ENCODE measurements around the gene MYT1.

Gene MYT1

GRCh38 chr20:64214113-64214512, 49.9 kb downstream of the MYT1 start:
- Mint-ChIP-seq H3K27ac (no peak overlapping the region), H3K27me3 (no peaks in the 10 kb centered on the region), H3K9me3 (no peaks in the 10 kb centered on the region), H3K4me1 (ENCODE audit: low read depth) (peaks cover 10% of the 10 kb centered on the region), H3K36me3 (ENCODE audit: low read depth) (no peaks in the 10 kb centered on the region), H3K4me3 (no peak overlapping the region)
- DNase-seq, result no peak

- Mint-ChIP-seq H3K4me1 (ENCODE audit: low read depth) (peaks cover 10% of the 10 kb centered on the region), H3K36me3 (ENCODE audit: low read depth) (no peaks in the 10 kb centered on the region), H3K4me3 (no peak overlapping the region), H3K9me3 (no peaks in the 10 kb centered on the region), H3K27me3 (no peaks in the 10 kb centered on the region), H3K27ac (no peak overlapping the region)
- DNase-seq, result no peak
Observed at GRCh38 chr20:64214952-64215351, 50.7 kb downstream of the MYT1 start.

DNA sequence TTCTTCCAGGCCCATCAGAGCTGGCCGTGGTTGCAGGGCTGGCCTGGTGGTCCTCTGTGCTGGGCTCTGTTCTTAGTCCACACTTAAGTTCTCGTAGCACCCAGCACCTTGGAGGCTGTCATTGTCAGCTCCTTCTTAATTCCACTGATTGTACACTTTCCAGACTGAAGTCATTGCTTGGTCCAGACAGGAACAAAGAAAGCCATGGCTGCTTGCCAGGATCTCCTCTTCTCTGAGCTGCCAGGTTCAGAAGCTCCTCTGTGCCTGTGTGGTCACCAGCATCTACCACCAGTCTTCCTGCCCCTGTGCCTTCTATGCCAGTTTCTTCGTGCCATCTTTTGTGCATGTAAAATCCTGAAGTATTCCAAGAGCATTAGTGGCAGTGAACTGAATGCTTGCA, 51.8 kb downstream of the MYT1 start:
- Mint-ChIP-seq H3K4me1 (ENCODE audit: low read depth) (peaks cover 10% of the 10 kb centered on the region), H3K27ac (no peak overlapping the region), H3K27me3 (no peaks in the 10 kb centered on the region), H3K4me3 (no peak overlapping the region), H3K36me3 (ENCODE audit: low read depth) (no peaks in the 10 kb centered on the region), H3K9me3 (no peaks in the 10 kb centered on the region)
- DNase-seq, result no peak

- Mint-ChIP-seq H3K36me3 (ENCODE audit: low read depth) (no peaks in the 10 kb centered on the region), H3K4me1 (ENCODE audit: low read depth) (peaks cover 10% of the 10 kb centered on the region), H3K9me3 (no peaks in the 10 kb centered on the region), H3K27ac (no peak overlapping the region), H3K4me3 (no peak overlapping the region), H3K27me3 (no peaks in the 10 kb centered on the region)
- DNase-seq, result no peak
Observed at GRCh38 chr20:64216910-64217309, 52.7 kb downstream of the MYT1 start.

GRCh38 chr20:64217539-64218221, 53.4 kb downstream of the MYT1 start:
- H3K4me1 Mint-ChIP-seq (ENCODE audit: low read depth), result peaks cover 10% of the 10 kb centered on the region
- no peaks in the 10 kb centered on the region for H3K9me3 Mint-ChIP-seq
- H3K27ac Mint-ChIP-seq, result no peak overlapping the region
- no peak for DNase-seq
- no peak overlapping the region for H3K4me3 Mint-ChIP-seq
- no peaks in the 10 kb centered on the region for H3K36me3 Mint-ChIP-seq (ENCODE audit: low read depth)
- no peaks in the 10 kb centered on the region for H3K27me3 Mint-ChIP-seq

DNA sequence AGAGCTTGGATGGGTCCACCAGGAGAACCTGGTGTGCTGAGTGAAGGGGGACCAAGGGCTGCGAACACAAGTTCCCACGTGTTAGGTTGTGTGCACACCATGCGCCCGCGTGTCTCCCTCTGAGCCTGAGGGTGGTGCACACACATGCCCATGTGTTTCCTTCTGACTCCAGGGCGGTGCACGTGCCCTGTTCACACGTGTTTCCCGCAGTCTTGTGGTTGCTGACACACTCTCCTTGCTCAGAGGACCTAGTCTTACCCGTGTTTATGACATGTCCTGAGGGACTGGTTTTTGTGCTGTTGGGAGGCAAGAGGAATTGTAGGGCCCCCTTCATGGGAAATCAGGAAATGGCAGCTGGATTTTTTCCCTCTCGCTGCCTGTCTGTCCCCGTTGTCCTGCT, 55.0 kb downstream of the MYT1 start:
- H3K27ac Mint-ChIP-seq, result no peak overlapping the region
- no peaks in the 10 kb centered on the region for H3K36me3 Mint-ChIP-seq (ENCODE audit: low read depth)
- H3K4me3 Mint-ChIP-seq, result no peak overlapping the region
- no peaks in the 10 kb centered on the region for H3K9me3 Mint-ChIP-seq
- no peaks in the 10 kb centered on the region for H3K27me3 Mint-ChIP-seq
- DNase-seq, result no peak
- peaks cover 13% of the 10 kb centered on the region for H3K4me1 Mint-ChIP-seq (ENCODE audit: low read depth)

GRCh38 chr20:64219730-64220129, 55.5 kb downstream of the MYT1 start:
- Mint-ChIP-seq H3K27me3 (no peaks in the 10 kb centered on the region), H3K4me3 (no peak overlapping the region), H3K9me3 (no peaks in the 10 kb centered on the region), H3K27ac (no peak overlapping the region), H3K4me1 (ENCODE audit: low read depth) (peaks cover 14% of the 10 kb centered on the region), H3K36me3 (ENCODE audit: low read depth) (no peaks in the 10 kb centered on the region)
- DNase-seq, result no peak

DNA sequence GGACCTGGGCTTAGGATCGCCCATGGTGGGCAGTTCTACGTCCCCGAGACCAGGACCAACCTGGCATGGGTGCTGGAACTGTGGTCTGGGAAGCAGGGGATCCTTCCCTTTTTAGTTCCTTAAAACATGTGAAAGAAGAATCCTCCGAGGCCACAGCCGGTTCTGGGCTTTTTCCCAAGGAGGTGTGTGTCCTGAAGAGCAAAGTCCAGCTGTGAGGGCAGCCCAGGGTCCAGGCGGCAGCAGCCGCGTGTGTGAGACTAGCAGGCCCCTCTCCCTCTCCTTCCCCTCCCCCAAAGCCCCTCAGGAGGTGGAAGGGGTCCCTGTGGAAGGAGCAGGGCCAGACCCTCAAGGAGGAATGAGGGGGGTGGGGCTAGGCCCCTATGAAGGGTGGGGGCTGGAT, 56.2 kb downstream of the MYT1 start:
- Mint-ChIP-seq H3K9me3 (no peaks in the 10 kb centered on the region), H3K27me3 (no peaks in the 10 kb centered on the region), H3K4me3 (no peak overlapping the region), H3K4me1 (ENCODE audit: low read depth) (peaks cover 9% of the 10 kb centered on the region), H3K36me3 (ENCODE audit: low read depth) (no peaks in the 10 kb centered on the region), H3K27ac (no peak overlapping the region)
- DNase-seq, result no peak

- DNase-seq, result no peak
- Mint-ChIP-seq H3K9me3 (no peaks in the 10 kb centered on the region), H3K27ac (no peak overlapping the region), H3K4me1 (ENCODE audit: low read depth) (peaks cover 9% of the 10 kb centered on the region), H3K4me3 (no peak overlapping the region), H3K27me3 (no peaks in the 10 kb centered on the region), H3K36me3 (ENCODE audit: low read depth) (no peaks in the 10 kb centered on the region)
Observed at GRCh38 chr20:64220891-64221527, 56.8 kb downstream of the MYT1 start.

- no peaks in the 10 kb centered on the region for H3K27me3 Mint-ChIP-seq
- peaks cover 17% of the 10 kb centered on the region for H3K4me1 Mint-ChIP-seq (ENCODE audit: low read depth)
- H3K27ac Mint-ChIP-seq, result no peak overlapping the region
Observed at GRCh38 chr20:64222291-64222735, 58.1 kb downstream of the MYT1 start.

DNA sequence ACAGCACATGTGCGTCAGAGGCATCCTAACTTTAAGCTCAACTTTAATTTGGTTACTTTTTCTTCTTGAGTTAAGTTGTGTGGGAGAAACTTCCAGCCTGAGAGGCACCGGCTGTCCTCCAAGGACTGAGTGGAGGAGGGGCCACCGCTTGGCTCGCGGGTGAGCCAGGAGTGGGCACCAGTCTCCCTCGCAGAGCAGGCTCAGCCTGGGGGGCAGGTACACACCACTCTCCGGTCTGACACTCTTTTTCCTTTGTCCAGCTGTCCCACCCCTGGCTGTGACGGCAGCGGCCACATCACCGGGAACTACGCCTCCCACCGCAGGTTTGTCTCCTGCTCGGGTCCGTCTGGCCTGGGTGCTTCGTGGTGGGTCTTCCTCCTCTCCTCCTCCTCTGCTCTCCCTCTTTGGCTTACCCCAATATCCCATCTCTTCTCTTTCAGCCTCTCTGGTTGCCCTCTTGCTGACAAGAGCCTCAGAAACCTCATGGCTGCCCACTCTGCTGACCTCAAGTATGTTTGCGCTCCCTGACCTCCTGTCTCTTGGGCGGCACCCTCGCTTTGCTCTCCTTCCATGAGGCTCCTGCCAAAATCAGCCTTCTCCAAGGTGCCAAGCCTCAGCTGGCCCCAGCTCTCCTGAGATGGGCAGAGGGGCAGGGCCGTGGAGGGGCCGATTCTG, 58.7 kb downstream of the MYT1 start:
- H3K4me1 Mint-ChIP-seq (ENCODE audit: low read depth), result peaks cover 20% of the 10 kb centered on the region
- no peaks in the 10 kb centered on the region for H3K36me3 Mint-ChIP-seq (ENCODE audit: low read depth)
- H3K9me3 Mint-ChIP-seq, result no peaks in the 10 kb centered on the region
- H3K27me3 Mint-ChIP-seq, result no peaks in the 10 kb centered on the region
- H3K4me3 Mint-ChIP-seq, result no peak overlapping the region
- no peak overlapping the region for H3K27ac Mint-ChIP-seq
- DNase-seq, result no peak

More at GRCh38 chr20:64222291-64222735, 58.1 kb downstream of the MYT1 start:
- H3K36me3 Mint-ChIP-seq (ENCODE audit: low read depth), result no peaks in the 10 kb centered on the region
- no peak overlapping the region for H3K4me3 Mint-ChIP-seq
- no peaks in the 10 kb centered on the region for H3K9me3 Mint-ChIP-seq
- no peak for DNase-seq

DNA sequence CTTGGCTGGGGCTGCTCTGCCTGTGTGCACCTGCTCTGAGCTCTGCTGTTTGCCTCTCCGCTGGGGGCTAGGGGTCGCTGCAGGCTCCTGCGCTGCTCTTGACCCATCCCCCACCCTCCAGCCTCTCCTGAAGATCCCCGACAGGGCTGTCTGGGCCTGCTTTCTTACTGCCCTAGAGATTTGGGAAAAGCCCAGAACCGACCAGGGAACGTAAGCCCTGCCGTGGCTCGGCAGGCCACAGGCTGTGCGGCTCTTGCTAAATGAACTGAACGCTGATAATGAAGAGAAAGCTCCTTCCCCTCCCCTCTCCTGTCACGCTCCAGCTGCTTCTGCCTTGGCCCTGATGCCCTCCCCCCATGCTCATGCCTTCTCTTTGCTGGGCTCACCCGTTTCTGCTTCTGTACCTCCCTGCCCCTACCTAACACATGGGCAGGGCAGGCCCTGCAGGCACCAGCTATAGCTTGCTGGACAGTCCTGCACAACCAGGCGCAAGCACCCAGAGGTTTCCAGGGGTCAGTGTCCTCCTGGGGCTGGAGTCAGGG, 59.3 kb downstream of the MYT1 start:
- H3K36me3 Mint-ChIP-seq (ENCODE audit: low read depth), result no peaks in the 10 kb centered on the region
- H3K4me3 Mint-ChIP-seq, result no peak overlapping the region
- H3K4me1 Mint-ChIP-seq (ENCODE audit: low read depth), result peaks cover 24% of the 10 kb centered on the region
- no peak for DNase-seq
- H3K27ac Mint-ChIP-seq, result no peak overlapping the region
- no peaks in the 10 kb centered on the region for H3K9me3 Mint-ChIP-seq
- H3K27me3 Mint-ChIP-seq, result no peaks in the 10 kb centered on the region

DNA sequence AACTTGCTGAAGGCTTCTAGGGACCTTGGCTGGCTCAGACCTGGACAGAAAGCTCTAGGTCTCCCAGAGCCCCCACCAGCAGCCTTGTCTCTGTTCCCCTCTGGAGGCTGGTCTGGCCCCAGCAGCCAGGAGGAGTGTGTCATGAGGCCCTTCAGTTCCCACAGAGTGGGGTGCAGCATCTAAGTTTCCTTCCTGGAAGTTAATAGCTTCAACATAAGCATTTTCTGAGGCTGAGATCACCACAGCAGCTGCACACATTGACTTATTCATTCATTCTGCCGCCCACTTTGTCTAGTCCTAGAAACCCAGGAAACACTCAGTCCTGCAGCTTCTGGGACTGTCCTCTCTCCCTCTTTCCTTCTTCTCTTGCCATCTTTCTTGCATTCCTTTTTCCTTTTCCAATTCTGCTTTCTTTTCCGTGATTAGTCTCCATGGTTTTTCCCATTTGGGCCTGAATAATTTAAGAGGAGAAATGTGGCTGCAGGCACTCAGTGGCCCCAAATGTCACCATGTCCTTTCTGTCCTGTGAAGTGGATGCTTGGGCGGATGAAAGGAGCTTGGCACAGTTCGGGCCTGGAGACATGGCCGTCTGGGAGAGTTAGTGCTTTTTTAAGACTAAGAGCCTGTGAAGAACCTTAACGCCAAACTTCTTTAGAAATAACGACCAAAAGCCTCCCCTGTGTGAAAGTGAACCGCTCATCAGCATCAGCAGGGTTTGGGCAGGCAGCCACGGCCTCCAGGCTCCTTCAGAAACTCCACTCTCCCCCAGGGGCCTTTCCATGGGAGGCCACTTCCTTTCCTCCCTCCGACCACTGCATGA, 60.3 kb downstream of the MYT1 start:
- no peaks in the 10 kb centered on the region for H3K9me3 Mint-ChIP-seq
- no peaks in the 10 kb centered on the region for H3K27me3 Mint-ChIP-seq
- H3K4me1 Mint-ChIP-seq (ENCODE audit: low read depth), result peaks cover 24% of the 10 kb centered on the region
- DNase-seq, result no peak
- no peaks in the 10 kb centered on the region for H3K36me3 Mint-ChIP-seq (ENCODE audit: low read depth)
- H3K4me3 Mint-ChIP-seq, result no peak overlapping the region
- H3K27ac Mint-ChIP-seq, result no peak overlapping the region

DNA sequence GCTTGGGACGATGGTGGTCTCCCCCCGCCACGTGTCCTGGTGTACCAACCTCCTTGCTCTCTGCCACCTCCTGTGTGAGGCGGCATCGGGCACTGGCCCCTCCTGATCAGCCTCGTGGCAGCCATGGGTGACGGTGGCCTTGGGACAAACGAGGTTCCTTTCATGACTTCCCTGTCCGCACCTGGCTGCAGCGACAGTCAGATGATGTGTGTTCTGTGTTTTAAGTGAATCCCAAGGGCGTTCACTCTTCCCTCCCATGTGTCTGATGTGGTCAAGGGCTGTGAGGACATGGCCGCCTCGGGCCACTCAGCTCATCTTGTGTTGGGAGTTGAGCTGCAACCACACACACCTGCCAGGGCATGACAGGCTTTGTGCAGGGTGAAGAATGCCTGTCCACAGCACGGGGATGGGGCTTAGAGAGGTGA, 60.9 kb downstream of the MYT1 start:
- Mint-ChIP-seq H3K36me3 (ENCODE audit: low read depth) (no peaks in the 10 kb centered on the region), H3K4me3 (no peak overlapping the region), H3K9me3 (no peaks in the 10 kb centered on the region), H3K27ac (no peak overlapping the region), H3K4me1 (ENCODE audit: low read depth) (peaks cover 24% of the 10 kb centered on the region), H3K27me3 (no peaks in the 10 kb centered on the region)
- DNase-seq, result no peak
